OCI-LY7 (cell line): ENCODE data around the gene RFX7. TPM values are rescaled to one million over a fixed set of nuclear protein-coding genes. Genes with fewer than 3 reads are reported as not detected.

Source experiments
- BruUV-seq: library from RNA; stranded (reverse); fragments of 400-500 nt; replicated peaks from 2 replicates; lab custom pipeline; 2021; lab: Mats Ljungman, UMichigan
- CTCF ChIA-PET: fragments of 300-600 bp; sonication (Branson Sonifier 250); formaldehyde crosslinking; loops from one replicate; lab custom pipeline; 2022; ENCODE audit warnings: antibody characterized with exemption; ENCODE audit not compliant: unreplicated experiment; lab: Charles Lee
- POLR2A ChIA-PET: fragments of 300-600 bp; sonication (Branson Sonifier 250); formaldehyde crosslinking; loops from one replicate; lab custom pipeline; 2022; ENCODE audit warnings: antibody characterized with exemption; lab: Charles Lee
- DNase-seq: peaks from one replicate; pipeline ENCODE4 v3.0.0-alpha.2; 2015; ENCODE audit warnings: low spot score
- H2AFZ ChIP-seq: fragments of 200-600 bp; sonication (generic), shearing (Covaris generic); 2 replicates; pipeline ENCODE4 v1.6.1; 2014; ENCODE audit warnings: mild to moderate bottlenecking, antibody characterized with exemption, low read length, moderate library complexity
- H3K27ac ChIP-seq: fragments of 200-600 bp; sonication (generic); 2 replicates; pipeline ENCODE4 v1.5.1; 2014; ENCODE audit warnings: mixed run types, low read depth, mild to moderate bottlenecking, moderate library complexity, low read length, inconsistent platforms; ENCODE audit not compliant: poor library complexity, severe bottlenecking
- H3K36me3 ChIP-seq: fragments of 200-600 bp; sonication (generic); 2 replicates; pipeline ENCODE4 v1.6.1; 2014; ENCODE audit warnings: mild to moderate bottlenecking, antibody characterized with exemption, low read length, moderate library complexity, mixed read lengths; ENCODE audit not compliant: insufficient read depth
- H3K4me1 ChIP-seq: fragments of 200-600 bp; sonication (generic); 2 replicates; pipeline ENCODE4 v1.5.1; 2014; ENCODE audit warnings: mild to moderate bottlenecking, low read length; ENCODE audit not compliant: insufficient read depth, poor library complexity, severe bottlenecking
- H3K4me2 ChIP-seq: fragments of 200-600 bp; sonication (generic); 2 replicates; pipeline ENCODE4 v1.6.1; 2014; ENCODE audit warnings: mild to moderate bottlenecking, low read length
- H3K4me3 ChIP-seq: fragments of 200-600 bp; sonication (generic); 2 replicates; pipeline ENCODE4 v1.5.1; 2014; ENCODE audit warnings: mild to moderate bottlenecking, low read depth, low read length; ENCODE audit not compliant: poor library complexity, severe bottlenecking
- H3K79me2 ChIP-seq: fragments of 200-600 bp; sonication (generic); 2 replicates; pipeline ENCODE4 v1.6.1; 2016; ENCODE audit warnings: low read depth, mild to moderate bottlenecking, low read length, moderate library complexity, mixed read lengths; ENCODE audit not compliant: insufficient read depth
- H3K9me2 ChIP-seq: fragments of 200-600 bp; sonication (generic); 2 replicates; pipeline ENCODE4 v1.6.1; 2016; ENCODE audit warnings: mild to moderate bottlenecking, low read length, mixed read lengths; ENCODE audit not compliant: insufficient read depth
- H3K9me3 ChIP-seq: fragments of 200-600 bp; sonication (generic); 2 replicates; pipeline ENCODE4 v1.6.1; 2014; ENCODE audit warnings: mild to moderate bottlenecking, mixed run types, low read length, mixed read lengths
- H4K20me1 ChIP-seq: fragments of 200-600 bp; sonication (generic); 2 replicates; pipeline ENCODE4 v1.6.1; 2014; ENCODE audit warnings: mild to moderate bottlenecking, antibody characterized with exemption, low read length, moderate library complexity, mixed read lengths; ENCODE audit not compliant: insufficient read depth
- EZH2phosphoT487 ChIP-seq: fragments of 200-600 bp; sonication (generic); IDR thresholded peaks from 2 replicates; pipeline ENCODE4 v1.6.1; 2018; ENCODE audit warnings: low read depth, borderline replicate concordance, mild to moderate bottlenecking, mixed run types, antibody characterized with exemption, low read length, moderate library complexity, mixed read lengths
- intact Hi-C: fragments of 100-400 bp; cut with micrococcal nuclease; formaldehyde crosslinking; loops from one replicate; pipeline ENCODE4 v1.10.0; 2022; ENCODE audit not compliant: unreplicated experiment
- total RNA-seq, 2 experiments: library from RNA; depleted of rRNA in 1 of 2; stranded (reverse); fragments of >200 nt in 1 of 2; shearing (Covaris generic) in 1 of 2; gene quantifications; 2 replicates each; pipeline ENCODE4 v1.2.3, GENCODE V29; 2014 to 2022
- TF ChIP-seq, protein P1 (sequence below): fragments of 200-600 bp; sonication (generic); conservative IDR thresholded peaks from 2 replicates; pipeline ENCODE4 v1.5.1; 2014; ENCODE audit warnings: mild to moderate bottlenecking, antibody characterized with exemption, low read length, moderate library complexity, mixed read lengths

Gene RFX7
- total RNA-seq, 2 experiments from 2014 or later, result 10.3 to 33.9 TPM

DNA sequence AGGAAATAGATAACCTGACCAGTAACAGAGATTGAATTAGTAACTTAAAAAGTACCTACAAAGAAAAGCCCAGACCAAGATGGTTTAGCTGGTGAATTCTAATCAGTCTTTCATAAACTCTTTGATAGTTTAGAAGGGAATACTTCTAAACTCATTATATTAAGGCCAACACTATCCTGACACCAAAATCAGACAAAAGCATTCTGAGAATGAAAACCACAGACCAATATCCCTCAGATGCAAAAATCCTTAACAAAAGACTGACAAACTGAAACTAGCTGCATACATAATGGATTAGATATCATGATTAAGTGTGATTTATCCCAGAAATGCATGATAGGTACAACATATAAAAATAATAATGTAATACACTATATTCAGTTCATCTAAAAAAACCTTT is 115.6 kb downstream of the RFX7 start:
- DNase-seq, result no peak
- Histone ChIP-seq H3K9me3 (peaks cover 35% of the 10 kb centered on the region), H3K36me3 (peaks cover 71% of the 10 kb centered on the region), H2AFZ (no peak overlapping the region), H3K9me2 (no peaks in the 10 kb centered on the region), H3K4me2 (no peak overlapping the region), H3K4me3 (no peak overlapping the region), H3K79me2 (no peaks in the 10 kb centered on the region), H4K20me1 (no peaks in the 10 kb centered on the region), H3K27ac (no peak overlapping the region), H3K4me1 (no peaks in the 10 kb centered on the region)
- no peak for TF ChIP-seq EZH2phosphoT487
- TF ChIP-seq, protein P1, sequence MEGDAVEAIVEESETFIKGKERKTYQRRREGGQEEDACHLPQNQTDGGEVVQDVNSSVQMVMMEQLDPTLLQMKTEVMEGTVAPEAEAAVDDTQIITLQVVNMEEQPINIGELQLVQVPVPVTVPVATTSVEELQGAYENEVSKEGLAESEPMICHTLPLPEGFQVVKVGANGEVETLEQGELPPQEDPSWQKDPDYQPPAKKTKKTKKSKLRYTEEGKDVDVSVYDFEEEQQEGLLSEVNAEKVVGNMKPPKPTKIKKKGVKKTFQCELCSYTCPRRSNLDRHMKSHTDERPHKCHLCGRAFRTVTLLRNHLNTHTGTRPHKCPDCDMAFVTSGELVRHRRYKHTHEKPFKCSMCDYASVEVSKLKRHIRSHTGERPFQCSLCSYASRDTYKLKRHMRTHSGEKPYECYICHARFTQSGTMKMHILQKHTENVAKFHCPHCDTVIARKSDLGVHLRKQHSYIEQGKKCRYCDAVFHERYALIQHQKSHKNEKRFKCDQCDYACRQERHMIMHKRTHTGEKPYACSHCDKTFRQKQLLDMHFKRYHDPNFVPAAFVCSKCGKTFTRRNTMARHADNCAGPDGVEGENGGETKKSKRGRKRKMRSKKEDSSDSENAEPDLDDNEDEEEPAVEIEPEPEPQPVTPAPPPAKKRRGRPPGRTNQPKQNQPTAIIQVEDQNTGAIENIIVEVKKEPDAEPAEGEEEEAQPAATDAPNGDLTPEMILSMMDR, result no peak
- ChIA-PET CTCF (no interaction called here), POLR2A (interaction anchor here (0.7 kb wide), 1 partner anchor 20 kb away, joined by 3 read pairs; no protein-coding TSS in a partner anchor)
- BruUV-seq, result no TSS peak
- intact Hi-C loops, result no loop called here

DNA sequence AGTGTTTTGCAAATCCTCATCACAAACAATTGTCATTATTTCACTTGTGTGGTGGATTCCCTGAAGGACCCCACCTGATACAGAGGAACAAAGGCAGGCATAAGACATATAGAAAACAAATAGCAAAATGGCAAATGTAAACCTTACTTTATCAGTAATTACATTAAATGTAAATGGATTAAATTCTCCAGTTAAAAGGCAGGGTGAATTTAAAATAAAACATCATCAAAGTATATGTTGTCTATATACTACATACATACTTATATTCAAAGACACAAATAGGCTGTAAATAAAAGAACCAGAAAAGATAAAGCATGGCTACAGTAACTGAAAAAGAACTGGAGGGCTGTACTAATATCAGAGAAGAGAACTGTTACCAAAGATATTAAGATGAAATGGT is 117.3 kb downstream of the RFX7 start:
- no peak for DNase-seq
- H3K4me1 ChIP-seq, result no peaks in the 10 kb centered on the region
- no peaks in the 10 kb centered on the region for H4K20me1 ChIP-seq
- no peak overlapping the region for H3K4me3 ChIP-seq
- no peak overlapping the region for H3K27ac ChIP-seq
- peaks cover 35% of the 10 kb centered on the region for H3K9me3 ChIP-seq
- no TSS peak for BruUV-seq
- ChIA-PET CTCF (no interaction called here), POLR2A (no interaction called here)
- peaks cover 86% of the 10 kb centered on the region for H3K36me3 ChIP-seq
- TF ChIP-seq EZH2phosphoT487, result no peak
- TF ChIP-seq, protein P1, result no peak
- H2AFZ ChIP-seq, result no peak overlapping the region
- H3K9me2 ChIP-seq, result no peaks in the 10 kb centered on the region
- no peaks in the 10 kb centered on the region for H3K79me2 ChIP-seq
- intact Hi-C loops, result no loop called here
- no peak overlapping the region for H3K4me2 ChIP-seq

DNA sequence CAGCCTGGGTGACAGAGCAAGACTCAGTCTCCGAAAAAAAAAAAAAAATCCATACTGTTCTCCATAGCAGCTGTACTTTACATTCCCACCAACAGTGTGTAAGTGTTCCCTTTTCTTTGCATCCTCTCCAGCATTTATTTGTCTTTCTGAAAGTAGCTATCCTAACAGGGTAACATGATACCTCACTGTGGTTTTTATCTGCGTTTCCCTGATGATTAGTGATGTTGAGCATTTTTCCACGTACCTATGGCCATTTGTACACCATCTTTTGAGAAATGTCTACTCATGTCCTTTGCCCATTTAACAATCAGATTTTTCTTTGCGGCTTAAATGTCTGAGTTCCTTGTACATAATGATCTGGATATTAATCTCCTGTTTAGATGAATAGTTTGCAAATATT is 119.3 kb downstream of the RFX7 start:
- H3K9me3 ChIP-seq, result peaks cover 35% of the 10 kb centered on the region
- ChIA-PET POLR2A (no interaction called here), CTCF (no interaction called here)
- TF ChIP-seq, protein P1, result no peak
- no peak for TF ChIP-seq EZH2phosphoT487
- no peaks in the 10 kb centered on the region for H3K9me2 ChIP-seq
- no peak overlapping the region for H3K4me3 ChIP-seq
- H3K4me2 ChIP-seq, result no peak overlapping the region
- no TSS peak for BruUV-seq
- H3K27ac ChIP-seq, result no peak overlapping the region
- no peaks in the 10 kb centered on the region for H4K20me1 ChIP-seq
- no peak overlapping the region for H2AFZ ChIP-seq
- H3K36me3 ChIP-seq, result peaks cover 78% of the 10 kb centered on the region
- no peak for DNase-seq
- intact Hi-C loops, result no loop called here
- H3K4me1 ChIP-seq, result no peaks in the 10 kb centered on the region
- H3K79me2 ChIP-seq, result no peaks in the 10 kb centered on the region
